ENCODE data around the gene ATP13A4.

DNA sequence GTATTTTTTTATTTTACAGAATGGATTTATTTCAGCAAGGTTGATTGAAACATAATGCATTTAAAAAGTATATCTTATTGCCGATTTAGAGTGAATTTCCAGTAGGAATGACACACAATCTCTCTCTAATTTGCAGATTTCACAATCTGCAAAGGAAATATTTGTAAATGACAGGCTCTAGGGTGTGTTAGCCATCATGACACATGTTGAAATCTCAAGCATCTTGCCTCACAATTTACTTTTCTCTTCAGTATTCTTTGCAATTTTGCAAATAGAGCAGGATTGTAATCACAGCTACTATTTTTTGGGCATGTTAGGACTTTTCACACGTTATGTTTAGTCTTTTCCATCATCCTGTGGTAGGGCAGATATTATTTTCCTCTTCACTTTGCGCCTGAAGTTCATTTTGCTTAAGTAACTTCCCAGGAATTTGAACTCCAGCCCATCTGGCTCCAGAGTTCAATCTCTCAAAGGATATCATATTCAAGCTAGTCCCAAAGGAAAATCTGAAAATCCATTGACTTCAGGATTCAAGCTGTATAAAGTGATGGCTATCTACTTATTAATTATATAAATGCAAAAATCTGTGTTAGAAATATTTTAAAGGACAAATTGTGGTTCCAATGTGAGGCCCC is 55.4 kb downstream of the ATP13A4 start:
- TF ChIP-seq, protein P1, sequence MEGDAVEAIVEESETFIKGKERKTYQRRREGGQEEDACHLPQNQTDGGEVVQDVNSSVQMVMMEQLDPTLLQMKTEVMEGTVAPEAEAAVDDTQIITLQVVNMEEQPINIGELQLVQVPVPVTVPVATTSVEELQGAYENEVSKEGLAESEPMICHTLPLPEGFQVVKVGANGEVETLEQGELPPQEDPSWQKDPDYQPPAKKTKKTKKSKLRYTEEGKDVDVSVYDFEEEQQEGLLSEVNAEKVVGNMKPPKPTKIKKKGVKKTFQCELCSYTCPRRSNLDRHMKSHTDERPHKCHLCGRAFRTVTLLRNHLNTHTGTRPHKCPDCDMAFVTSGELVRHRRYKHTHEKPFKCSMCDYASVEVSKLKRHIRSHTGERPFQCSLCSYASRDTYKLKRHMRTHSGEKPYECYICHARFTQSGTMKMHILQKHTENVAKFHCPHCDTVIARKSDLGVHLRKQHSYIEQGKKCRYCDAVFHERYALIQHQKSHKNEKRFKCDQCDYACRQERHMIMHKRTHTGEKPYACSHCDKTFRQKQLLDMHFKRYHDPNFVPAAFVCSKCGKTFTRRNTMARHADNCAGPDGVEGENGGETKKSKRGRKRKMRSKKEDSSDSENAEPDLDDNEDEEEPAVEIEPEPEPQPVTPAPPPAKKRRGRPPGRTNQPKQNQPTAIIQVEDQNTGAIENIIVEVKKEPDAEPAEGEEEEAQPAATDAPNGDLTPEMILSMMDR (optimal IDR thresholded peaks at IDR 0.05 in 1 of 3, IDR thresholded peaks at IDR 0.05 in 1 of 3, conservative IDR thresholded peaks at IDR 0.05 in 1 of 3; ENCODE audit: extremely low read depth in 1 of 3, insufficient read depth in 2 of 3, low read length in 3 of 3), result no peak
- no peak for TF ChIP-seq EZH2 (IDR thresholded peaks at IDR 0.05; ENCODE audit: low read length)

Data from keratinocyte (primary cell).